Measurements from ENCODE around the gene CABLES2.

Gene CABLES2

GRCh38 chr20:62389601-62390087 lies 17.4 kb downstream of the CABLES2 start:
- no peak for ATAC-seq
- TF ChIP-seq, protein P1, sequence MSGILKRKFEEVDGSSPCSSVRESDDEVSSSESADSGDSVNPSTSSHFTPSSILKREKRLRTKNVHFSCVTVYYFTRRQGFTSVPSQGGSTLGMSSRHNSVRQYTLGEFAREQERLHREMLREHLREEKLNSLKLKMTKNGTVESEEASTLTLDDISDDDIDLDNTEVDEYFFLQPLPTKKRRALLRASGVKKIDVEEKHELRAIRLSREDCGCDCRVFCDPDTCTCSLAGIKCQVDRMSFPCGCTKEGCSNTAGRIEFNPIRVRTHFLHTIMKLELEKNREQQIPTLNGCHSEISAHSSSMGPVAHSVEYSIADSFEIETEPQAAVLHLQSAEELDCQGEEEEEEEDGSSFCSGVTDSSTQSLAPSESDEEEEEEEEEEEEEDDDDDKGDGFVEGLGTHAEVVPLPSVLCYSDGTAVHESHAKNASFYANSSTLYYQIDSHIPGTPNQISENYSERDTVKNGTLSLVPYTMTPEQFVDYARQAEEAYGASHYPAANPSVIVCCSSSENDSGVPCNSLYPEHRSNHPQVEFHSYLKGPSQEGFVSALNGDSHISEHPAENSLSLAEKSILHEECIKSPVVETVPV (CRISPR knock-in tag; IDR thresholded peaks at IDR 0.05): 0 out of 2 replicates have a peak, but pooled peaks have one; percentile 18
- no peak for TF ChIP-seq GLIS3 (CRISPR knock-in tag; IDR thresholded peaks at IDR 0.05)

GRCh38 chr20:62388839-62389600 lies 18.1 kb downstream of the CABLES2 start:
- TF ChIP-seq TOX (CRISPR knock-in tag; IDR thresholded peaks at IDR 0.05; ENCODE audit: borderline replicate concordance) (no peak), RARB (CRISPR knock-in tag; IDR thresholded peaks at IDR 0.05) (no peak)
- ATAC-seq: no peak

DNA sequence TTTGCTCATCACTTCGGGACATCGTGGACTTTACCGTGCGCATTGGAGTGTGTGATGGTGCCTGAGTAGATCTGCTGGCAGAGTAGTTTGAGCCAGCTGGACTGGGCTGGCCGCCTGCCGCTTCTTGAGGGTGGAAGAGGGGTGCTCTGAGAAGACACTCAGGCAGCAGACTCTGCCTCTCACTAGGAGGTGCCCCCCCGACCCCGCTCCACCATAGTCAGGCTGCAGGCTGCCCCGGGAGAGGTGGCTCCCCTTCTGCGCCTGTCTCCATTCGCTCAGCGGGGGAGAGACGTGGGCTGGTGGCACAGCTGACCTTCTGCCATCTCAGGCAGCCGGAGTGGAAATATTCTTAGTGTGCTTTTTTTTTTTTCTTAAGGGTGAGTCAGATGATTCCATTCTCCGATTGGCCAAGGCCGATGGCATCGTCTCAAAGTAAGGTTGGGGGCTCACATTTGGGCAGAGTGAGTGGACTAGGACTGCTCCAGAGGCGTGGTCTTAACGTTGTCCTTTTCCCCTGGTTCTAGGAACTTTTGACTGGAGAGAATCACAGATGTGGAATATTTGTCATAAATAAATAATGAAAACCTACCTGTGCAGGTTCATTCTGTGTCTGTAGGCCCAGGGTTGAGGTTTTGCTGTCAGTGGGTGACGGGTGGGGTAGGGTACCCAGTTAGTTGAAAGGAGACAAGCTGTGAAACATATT lies 19.0 kb downstream of the CABLES2 start:
- ATAC-seq: no peak
- TF ChIP-seq TCF4 (CRISPR knock-in tag; IDR thresholded peaks at IDR 0.05; ENCODE audit: borderline replicate concordance) (no peak), ZNF70 (CRISPR knock-in tag; IDR thresholded peaks at IDR 0.05) (no peak), ZNF565 (CRISPR knock-in tag; conservative IDR thresholded peaks at IDR 0.05; ENCODE audit: low read depth) (no peak)
- TF ChIP-seq, protein P2, sequence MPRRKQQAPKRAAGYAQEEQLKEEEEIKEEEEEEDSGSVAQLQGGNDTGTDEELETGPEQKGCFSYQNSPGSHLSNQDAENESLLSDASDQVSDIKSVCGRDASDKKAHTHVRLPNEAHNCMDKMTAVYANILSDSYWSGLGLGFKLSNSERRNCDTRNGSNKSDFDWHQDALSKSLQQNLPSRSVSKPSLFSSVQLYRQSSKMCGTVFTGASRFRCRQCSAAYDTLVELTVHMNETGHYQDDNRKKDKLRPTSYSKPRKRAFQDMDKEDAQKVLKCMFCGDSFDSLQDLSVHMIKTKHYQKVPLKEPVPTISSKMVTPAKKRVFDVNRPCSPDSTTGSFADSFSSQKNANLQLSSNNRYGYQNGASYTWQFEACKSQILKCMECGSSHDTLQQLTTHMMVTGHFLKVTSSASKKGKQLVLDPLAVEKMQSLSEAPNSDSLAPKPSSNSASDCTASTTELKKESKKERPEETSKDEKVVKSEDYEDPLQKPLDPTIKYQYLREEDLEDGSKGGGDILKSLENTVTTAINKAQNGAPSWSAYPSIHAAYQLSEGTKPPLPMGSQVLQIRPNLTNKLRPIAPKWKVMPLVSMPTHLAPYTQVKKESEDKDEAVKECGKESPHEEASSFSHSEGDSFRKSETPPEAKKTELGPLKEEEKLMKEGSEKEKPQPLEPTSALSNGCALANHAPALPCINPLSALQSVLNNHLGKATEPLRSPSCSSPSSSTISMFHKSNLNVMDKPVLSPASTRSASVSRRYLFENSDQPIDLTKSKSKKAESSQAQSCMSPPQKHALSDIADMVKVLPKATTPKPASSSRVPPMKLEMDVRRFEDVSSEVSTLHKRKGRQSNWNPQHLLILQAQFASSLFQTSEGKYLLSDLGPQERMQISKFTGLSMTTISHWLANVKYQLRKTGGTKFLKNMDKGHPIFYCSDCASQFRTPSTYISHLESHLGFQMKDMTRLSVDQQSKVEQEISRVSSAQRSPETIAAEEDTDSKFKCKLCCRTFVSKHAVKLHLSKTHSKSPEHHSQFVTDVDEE (CRISPR knock-in tag; IDR thresholded peaks at IDR 0.05): no peak

- ATAC-seq: no peak; the same call in 2 of the 3 replicates
These were observed 19.7 kb downstream of the CABLES2 start for GRCh38 chr20:62387219-62387913.

More at GRCh38 chr20:62387219-62387913, 19.7 kb downstream of the CABLES2 start:
- TF ChIP-seq ISL1 (CRISPR knock-in tag; IDR thresholded peaks at IDR 0.05) (no peak), ZFP3 (CRISPR knock-in tag; IDR thresholded peaks at IDR 0.05) (no peak), RARB (CRISPR knock-in tag; IDR thresholded peaks at IDR 0.05) (no peak), ZC3H10 (CRISPR knock-in tag; IDR thresholded peaks at IDR 0.05) (no peak), ESRRG (CRISPR knock-in tag; IDR thresholded peaks at IDR 0.05) (no peak), TCF4 (CRISPR knock-in tag; IDR thresholded peaks at IDR 0.05; ENCODE audit: borderline replicate concordance) (no peak), ZFP30 (CRISPR knock-in tag; IDR thresholded peaks at IDR 0.05) (no peak), PATZ1 (CRISPR knock-in tag; IDR thresholded peaks at IDR 0.05; ENCODE audit: borderline replicate concordance) (no peak), GLIS3 (CRISPR knock-in tag; IDR thresholded peaks at IDR 0.05) (no peak), ARNTL (CRISPR knock-in tag; IDR thresholded peaks at IDR 0.05; ENCODE audit: borderline replicate concordance, low read depth) (no peak)
- TF ChIP-seq, protein P2 (CRISPR knock-in tag; IDR thresholded peaks at IDR 0.05): no peak
- TF ChIP-seq, protein P1 (CRISPR knock-in tag; IDR thresholded peaks at IDR 0.05): no peak

Measured in SK-N-SH treated with all-trans-retinoic acid at 6 μM for 48 hours (cell line).